Measurements from ENCODE around the gene RALGDS.

DNA sequence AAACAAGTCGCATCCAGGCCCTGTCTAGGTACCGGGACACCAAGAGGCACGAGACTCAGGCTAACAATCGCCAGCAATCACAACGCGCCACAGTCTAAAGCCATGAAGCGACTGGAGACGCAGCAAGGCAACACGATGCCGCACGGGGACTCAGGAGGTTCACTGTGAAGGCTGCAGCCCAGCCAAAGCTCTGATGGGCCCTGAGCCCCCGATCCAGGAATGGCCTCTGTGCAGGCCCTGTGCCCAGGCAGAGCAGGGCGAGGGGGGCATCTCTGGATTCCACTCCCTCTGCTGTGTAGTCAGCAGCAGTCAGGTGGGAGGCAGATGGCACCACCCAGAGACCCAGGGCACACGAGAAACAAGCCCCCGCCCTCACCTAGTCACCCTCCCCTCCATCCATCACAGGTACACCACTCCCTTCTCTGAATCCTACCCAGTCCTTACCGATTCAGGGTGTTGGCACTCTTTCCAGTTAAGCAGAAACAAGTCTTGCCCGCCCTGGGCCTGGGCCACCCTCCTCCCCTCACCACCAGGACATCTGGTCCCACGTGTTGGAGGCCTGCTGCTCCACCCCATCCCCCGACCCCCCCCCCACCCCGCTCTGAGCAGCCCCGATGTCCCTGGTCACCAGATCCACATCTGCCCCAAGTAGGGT, 1.1 kb downstream of the RALGDS start:
- TF ChIP-seq JUND (IDR thresholded peaks at IDR 0.05) (no peak), EZH2 (IDR thresholded peaks at IDR 0.05) (no peak), YY1 (IDR thresholded peaks at IDR 0.05; ENCODE audit: extremely low read depth, insufficient replicate concordance, low read depth, low read length) (no peak), POLR2AphosphoS5 (IDR thresholded peaks at IDR 0.05; ENCODE audit: low read depth, low read length) (no peak), POLR2A (IDR thresholded peaks at IDR 0.05; ENCODE audit: borderline replicate concordance, extremely low read depth, insufficient read depth, insufficient read length) (no peak), RAD21 (IDR thresholded peaks at IDR 0.05; ENCODE audit: low read depth) (no peak), EZH2phosphoT487 (IDR thresholded peaks at IDR 0.05; ENCODE audit: borderline replicate concordance) (no peak), CBX3 (IDR thresholded peaks at IDR 0.05; ENCODE audit: low read depth) (no peak), TCF7L2 (IDR thresholded peaks at IDR 0.05; ENCODE audit: borderline replicate concordance, extremely low read depth, insufficient read depth, insufficient read length) (no peak), SIN3A (IDR thresholded peaks at IDR 0.05; ENCODE audit: low read depth) (no peak), ZFX (IDR thresholded peaks at IDR 0.05) (no peak), EGR1 (IDR thresholded peaks at IDR 0.05; ENCODE audit: low read depth) (no peak)
- TF ChIP-seq, protein P1, sequence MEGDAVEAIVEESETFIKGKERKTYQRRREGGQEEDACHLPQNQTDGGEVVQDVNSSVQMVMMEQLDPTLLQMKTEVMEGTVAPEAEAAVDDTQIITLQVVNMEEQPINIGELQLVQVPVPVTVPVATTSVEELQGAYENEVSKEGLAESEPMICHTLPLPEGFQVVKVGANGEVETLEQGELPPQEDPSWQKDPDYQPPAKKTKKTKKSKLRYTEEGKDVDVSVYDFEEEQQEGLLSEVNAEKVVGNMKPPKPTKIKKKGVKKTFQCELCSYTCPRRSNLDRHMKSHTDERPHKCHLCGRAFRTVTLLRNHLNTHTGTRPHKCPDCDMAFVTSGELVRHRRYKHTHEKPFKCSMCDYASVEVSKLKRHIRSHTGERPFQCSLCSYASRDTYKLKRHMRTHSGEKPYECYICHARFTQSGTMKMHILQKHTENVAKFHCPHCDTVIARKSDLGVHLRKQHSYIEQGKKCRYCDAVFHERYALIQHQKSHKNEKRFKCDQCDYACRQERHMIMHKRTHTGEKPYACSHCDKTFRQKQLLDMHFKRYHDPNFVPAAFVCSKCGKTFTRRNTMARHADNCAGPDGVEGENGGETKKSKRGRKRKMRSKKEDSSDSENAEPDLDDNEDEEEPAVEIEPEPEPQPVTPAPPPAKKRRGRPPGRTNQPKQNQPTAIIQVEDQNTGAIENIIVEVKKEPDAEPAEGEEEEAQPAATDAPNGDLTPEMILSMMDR (IDR thresholded peaks at IDR 0.05 in 2 of 3, conservative IDR thresholded peaks at IDR 0.05 in 1 of 3; ENCODE audit: borderline replicate concordance in 1 of 3, insufficient read depth in 1 of 3, low read depth in 2 of 3, low read length in 2 of 3): no peak
- TF ChIP-seq, protein P2, sequence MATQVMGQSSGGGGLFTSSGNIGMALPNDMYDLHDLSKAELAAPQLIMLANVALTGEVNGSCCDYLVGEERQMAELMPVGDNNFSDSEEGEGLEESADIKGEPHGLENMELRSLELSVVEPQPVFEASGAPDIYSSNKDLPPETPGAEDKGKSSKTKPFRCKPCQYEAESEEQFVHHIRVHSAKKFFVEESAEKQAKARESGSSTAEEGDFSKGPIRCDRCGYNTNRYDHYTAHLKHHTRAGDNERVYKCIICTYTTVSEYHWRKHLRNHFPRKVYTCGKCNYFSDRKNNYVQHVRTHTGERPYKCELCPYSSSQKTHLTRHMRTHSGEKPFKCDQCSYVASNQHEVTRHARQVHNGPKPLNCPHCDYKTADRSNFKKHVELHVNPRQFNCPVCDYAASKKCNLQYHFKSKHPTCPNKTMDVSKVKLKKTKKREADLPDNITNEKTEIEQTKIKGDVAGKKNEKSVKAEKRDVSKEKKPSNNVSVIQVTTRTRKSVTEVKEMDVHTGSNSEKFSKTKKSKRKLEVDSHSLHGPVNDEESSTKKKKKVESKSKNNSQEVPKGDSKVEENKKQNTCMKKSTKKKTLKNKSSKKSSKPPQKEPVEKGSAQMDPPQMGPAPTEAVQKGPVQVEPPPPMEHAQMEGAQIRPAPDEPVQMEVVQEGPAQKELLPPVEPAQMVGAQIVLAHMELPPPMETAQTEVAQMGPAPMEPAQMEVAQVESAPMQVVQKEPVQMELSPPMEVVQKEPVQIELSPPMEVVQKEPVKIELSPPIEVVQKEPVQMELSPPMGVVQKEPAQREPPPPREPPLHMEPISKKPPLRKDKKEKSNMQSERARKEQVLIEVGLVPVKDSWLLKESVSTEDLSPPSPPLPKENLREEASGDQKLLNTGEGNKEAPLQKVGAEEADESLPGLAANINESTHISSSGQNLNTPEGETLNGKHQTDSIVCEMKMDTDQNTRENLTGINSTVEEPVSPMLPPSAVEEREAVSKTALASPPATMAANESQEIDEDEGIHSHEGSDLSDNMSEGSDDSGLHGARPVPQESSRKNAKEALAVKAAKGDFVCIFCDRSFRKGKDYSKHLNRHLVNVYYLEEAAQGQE (IDR thresholded peaks at IDR 0.05; ENCODE audit: low read depth): no peak
